Naive B cell (primary cell): Measurements from ENCODE around the gene IRX4. TPM values are rescaled to one million over a fixed set of nuclear protein-coding genes. Genes with fewer than 3 reads are reported as not detected.

ENCODE experiments used
- ATAC-seq, 2 donors: fragments of 150-1000 bp; cut with Tn5 transposase; 2 replicates each; pipeline ENCODE4 v1.10.0; 2021; ENCODE audit warnings: low read depth in 2 of 2, mild to moderate bottlenecking in 2 of 2, moderate library complexity in 2 of 2
- DNase-seq: peaks from one replicate; pipeline ENCODE4 v3.0.0; 2022
- H3K27ac Mint-ChIP-seq, 6 donors: one replicate each; pipeline ENCODE4 v1.8.0; 2020 to 2022; ENCODE audit warnings: mild to moderate bottlenecking in 6 of 6, mixed read lengths in 6 of 6, moderate library complexity in 5 of 6, inconsistent platforms in 2 of 6
- H3K27me3 Mint-ChIP-seq, 3 donors: one replicate each; pipeline ENCODE4 v1.8.0; 2021 to 2022; ENCODE audit warnings: mixed read lengths in 3 of 3, mild to moderate bottlenecking in 1 of 3
- H3K36me3 Mint-ChIP-seq, 2 donors: one replicate each; pipeline ENCODE4 v1.8.0; 2020 to 2022; ENCODE audit warnings: mixed read lengths in 2 of 2, inconsistent platforms in 1 of 2, mild to moderate bottlenecking in 1 of 2
- H3K4me1 Mint-ChIP-seq, 3 donors: one replicate each; pipeline ENCODE4 v1.8.0; 2020 to 2022; ENCODE audit warnings: mixed read lengths in 3 of 3, inconsistent platforms in 1 of 3, mild to moderate bottlenecking in 1 of 3, moderate library complexity in 1 of 3
- H3K4me3 Mint-ChIP-seq, 8 donors: one replicate each; pipeline ENCODE4 v1.8.0; 2020 to 2022; ENCODE audit warnings: mild to moderate bottlenecking in 8 of 8, mixed read lengths in 8 of 8, moderate library complexity in 8 of 8, inconsistent platforms in 2 of 8
- H3K9me3 Mint-ChIP-seq, 7 donors: one replicate each; pipeline ENCODE4 v1.8.0; 2020 to 2022; ENCODE audit warnings: mixed read lengths in 7 of 7, mild to moderate bottlenecking in 5 of 7, inconsistent platforms in 2 of 7, moderate library complexity in 1 of 7
- polyA plus RNA-seq, 6 donors: library from polyadenylated mRNA; unstranded; fragments of 300-500 nt; fragmentation: Illumina TruSeq; gene quantifications; one replicate each; pipeline ENCODE4 v1.2.3, GENCODE V29; 2021; ENCODE audit warnings: low read depth in 6 of 6

IRX4 gene
- polyA plus RNA-seq, 6 donors from 2014 or later: not detected

DNA sequence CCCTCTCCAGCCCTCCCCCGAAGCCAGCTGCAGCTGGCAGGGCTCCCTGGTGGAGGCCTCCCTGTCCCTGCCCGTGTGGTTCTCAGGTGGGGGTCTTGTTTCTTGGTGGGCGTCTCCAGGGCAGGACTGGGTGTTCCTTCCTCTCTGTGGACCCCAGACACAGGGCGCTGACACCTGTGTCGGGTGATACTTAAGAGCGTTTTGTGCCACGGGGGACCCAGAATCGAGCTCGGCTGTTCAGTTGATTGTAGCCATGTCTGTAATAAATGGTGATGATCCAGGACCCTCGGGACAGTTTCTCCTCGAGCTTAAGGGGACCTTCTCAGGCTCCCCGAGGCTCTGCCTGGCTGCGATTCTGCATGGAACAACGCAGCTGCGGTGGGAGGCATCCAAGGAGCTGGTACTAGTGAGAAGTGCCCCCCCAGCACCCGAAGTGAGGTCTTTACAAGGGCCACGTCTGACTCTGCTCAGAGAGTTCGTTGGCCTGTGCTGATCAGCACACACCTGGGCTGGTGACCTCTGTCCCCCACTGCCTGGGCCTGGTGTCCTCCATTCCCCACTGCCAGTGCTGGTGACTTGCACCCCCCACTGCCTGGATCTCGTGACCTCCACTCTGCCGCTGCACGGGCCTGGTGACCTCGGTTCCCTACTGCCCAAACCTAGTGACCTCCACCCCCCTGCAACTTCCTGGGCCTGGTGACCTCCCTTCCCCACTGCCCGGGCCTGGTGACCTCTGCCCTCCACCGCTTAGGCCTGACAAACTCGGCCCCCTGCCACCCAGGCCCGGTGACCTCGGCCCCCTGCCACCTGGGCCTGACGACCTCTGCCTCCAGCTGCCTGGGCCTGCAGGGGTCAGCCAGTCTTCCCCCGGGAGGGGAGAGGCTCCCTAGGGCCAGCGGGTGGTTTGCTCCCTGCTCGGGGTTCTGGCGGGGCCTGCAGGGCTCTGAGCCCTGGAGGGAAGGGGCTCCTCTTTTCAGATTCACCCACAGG lies 45.5 kb downstream of the IRX4 start:
- Mint-ChIP-seq H3K4me1 (no peaks in the 10 kb centered on the region), H3K4me3 (no peak overlapping the region), H3K27me3 (peaks cover 23 to 39% (median 37%) of the 10 kb centered on the region in 3 donors), H3K27ac (no peak overlapping the region), H3K9me3 (no peaks in the 10 kb centered on the region), H3K36me3 (no peaks in the 10 kb centered on the region)
- ATAC-seq (no peak), DNase-seq (no peak)

- Mint-ChIP-seq H3K9me3 (no peaks in the 10 kb centered on the region), H3K27ac (no peak overlapping the region), H3K36me3 (no peaks in the 10 kb centered on the region), H3K4me3 (no peak overlapping the region), H3K27me3 (peaks cover 22 to 39% (median 37%) of the 10 kb centered on the region in 3 donors), H3K4me1 (no peaks in the 10 kb centered on the region)
- no peak for DNase-seq
- no peak for ATAC-seq
Observed at GRCh38 chr5:1836176-1836890, 46.4 kb downstream of the IRX4 start.

DNA sequence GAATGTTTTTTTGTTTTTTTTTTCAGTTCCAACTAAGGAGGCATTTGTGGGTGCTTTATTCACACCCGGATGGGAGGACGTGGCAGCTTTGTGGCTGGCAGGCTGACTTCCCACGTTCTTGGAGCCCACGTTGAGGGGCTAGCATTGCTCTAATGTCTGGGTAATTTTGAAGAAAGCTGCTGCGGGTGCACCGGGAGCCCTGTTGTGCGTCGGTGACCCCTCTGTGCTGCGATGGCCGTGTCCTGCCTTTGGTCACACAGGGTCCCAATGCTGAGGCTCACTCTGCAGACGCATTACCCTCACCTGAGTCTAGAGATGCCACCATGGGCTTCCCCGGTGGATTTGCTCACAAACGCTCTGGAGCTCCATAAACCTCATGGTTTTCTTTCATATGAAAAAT lies 47.3 kb downstream of the IRX4 start:
- Mint-ChIP-seq H3K27me3 (peaks cover 19 to 37% (median 33%) of the 10 kb centered on the region in 3 donors), H3K4me3 (no peak overlapping the region), H3K4me1 (peaks cover 0 to 5% (median 0%) of the 10 kb centered on the region in 3 donors), H3K27ac (no peak overlapping the region), H3K9me3 (no peaks in the 10 kb centered on the region), H3K36me3 (no peaks in the 10 kb centered on the region)
- ATAC-seq (no peak), DNase-seq (no peak)

GRCh38 chr5:1834721-1835429 lies 47.9 kb downstream of the IRX4 start:
- DNase-seq (no peak), ATAC-seq (no peak)
- H3K9me3 Mint-ChIP-seq: no peaks in the 10 kb centered on the region
- H3K4me1 Mint-ChIP-seq: peaks cover 0 to 5% (median 0%) of the 10 kb centered on the region in 3 donors
- H3K27me3 Mint-ChIP-seq: peaks cover 17 to 32% (median 27%) of the 10 kb centered on the region in 3 donors
- H3K27ac Mint-ChIP-seq: no peak overlapping the region
- H3K36me3 Mint-ChIP-seq: no peaks in the 10 kb centered on the region
- peak overlapping the region in 1 of 8 donors; percentile 42 for H3K4me3 Mint-ChIP-seq

GRCh38 chr5:1834022-1834551 lies 48.6 kb downstream of the IRX4 start:
- Mint-ChIP-seq H3K4me3 (no peak overlapping the region), H3K36me3 (no peaks in the 10 kb centered on the region), H3K27ac (peak overlapping the region in 1 of 6 donors; percentile 73), H3K27me3 (peaks cover 9 to 24% (median 21%) of the 10 kb centered on the region in 3 donors), H3K4me1 (peaks cover 0 to 5% (median 0%) of the 10 kb centered on the region in 3 donors), H3K9me3 (no peaks in the 10 kb centered on the region)
- no peak for DNase-seq
- ATAC-seq: no peak

- no peaks in the 10 kb centered on the region for H3K36me3 Mint-ChIP-seq
Observed at GRCh38 chr5:1833264-1834021, 49.3 kb downstream of the IRX4 start.

DNA sequence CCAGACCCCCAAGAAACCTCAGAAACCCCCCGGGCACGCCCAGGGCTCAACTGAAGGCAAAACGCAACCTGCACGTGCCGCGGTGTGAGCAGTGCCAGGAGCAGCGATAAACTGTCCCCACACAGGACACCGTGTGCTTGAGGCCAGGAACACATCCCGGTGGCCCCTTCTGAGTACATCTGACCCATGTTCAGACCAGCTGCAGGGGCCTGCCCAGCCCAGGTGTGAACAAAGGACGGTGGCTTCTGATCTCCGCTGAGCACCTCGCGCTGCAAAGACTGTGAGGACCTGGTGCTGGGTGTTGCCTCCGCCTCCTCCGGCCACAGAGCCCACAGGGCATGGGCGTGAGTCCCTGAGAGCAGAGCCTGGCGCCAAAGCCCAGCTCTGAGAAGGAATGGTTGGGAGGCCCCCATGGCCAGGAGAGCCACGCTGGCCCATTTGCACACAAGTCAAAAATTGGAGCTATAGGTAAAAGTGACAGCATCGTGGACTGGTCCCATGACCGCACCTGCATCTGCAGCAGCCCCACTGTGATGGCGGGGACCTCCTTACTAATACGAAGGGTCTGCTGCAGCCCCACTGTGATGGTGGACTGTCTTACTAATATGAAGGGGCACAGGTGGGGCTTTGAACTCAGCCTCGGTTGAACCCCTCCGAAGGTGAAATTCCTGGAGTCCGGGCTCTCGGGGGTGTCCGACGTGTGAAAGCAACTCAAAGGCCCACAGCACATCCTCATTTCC lies 50.0 kb downstream of the IRX4 start:
- peaks cover 4 to 15% (median 9%) of the 10 kb centered on the region in 3 donors for H3K27me3 Mint-ChIP-seq
- DNase-seq (no peak), ATAC-seq (no peak)
- H3K27ac Mint-ChIP-seq: no peak overlapping the region
- no peaks in the 10 kb centered on the region for H3K9me3 Mint-ChIP-seq
- peaks cover 0 to 5% (median 0%) of the 10 kb centered on the region in 3 donors for H3K4me1 Mint-ChIP-seq
- H3K36me3 Mint-ChIP-seq: no peaks in the 10 kb centered on the region
- H3K4me3 Mint-ChIP-seq: no peak overlapping the region

More at GRCh38 chr5:1833264-1834021, 49.3 kb downstream of the IRX4 start:
- DNase-seq (no peak), ATAC-seq (no peak)
- peaks cover 9 to 21% (median 16%) of the 10 kb centered on the region in 3 donors for H3K27me3 Mint-ChIP-seq
- H3K27ac Mint-ChIP-seq: no peak overlapping the region
- H3K9me3 Mint-ChIP-seq: no peaks in the 10 kb centered on the region
- no peak overlapping the region for H3K4me3 Mint-ChIP-seq
- H3K4me1 Mint-ChIP-seq: peaks cover 0 to 5% (median 0%) of the 10 kb centered on the region in 3 donors

DNA sequence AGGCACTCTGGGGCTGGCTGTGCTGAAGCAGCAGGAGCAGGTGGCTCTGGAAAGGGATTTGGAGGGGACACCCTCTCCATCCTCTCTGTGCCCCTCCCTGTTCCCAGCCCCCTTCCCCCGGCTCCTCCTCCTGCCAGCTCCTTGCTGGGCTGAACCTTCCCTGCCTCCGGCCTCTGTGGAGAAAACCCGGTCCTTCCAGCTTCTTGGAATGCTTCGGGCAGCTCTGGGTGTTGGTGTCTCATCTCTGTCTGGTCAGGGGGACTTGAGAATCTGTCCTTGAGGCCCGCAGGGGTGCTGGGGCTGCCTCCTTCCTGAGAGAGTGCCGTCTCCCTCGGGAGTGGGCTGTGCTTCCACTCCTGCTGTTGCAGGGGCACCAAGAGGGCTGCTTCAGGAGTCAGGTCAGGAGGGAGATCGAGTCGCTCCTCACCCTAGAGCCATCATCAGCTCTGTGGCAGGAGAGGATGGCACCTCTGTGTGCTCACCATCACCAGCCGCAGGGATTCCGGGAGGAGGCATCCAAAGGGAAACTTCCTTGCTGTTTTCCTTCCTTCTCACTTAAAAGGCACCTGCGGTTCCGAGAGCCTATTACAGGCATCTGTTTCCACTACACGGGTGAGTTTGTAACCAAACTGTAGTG lies 50.9 kb downstream of the IRX4 start:
- no peak overlapping the region for H3K27ac Mint-ChIP-seq
- H3K9me3 Mint-ChIP-seq: no peaks in the 10 kb centered on the region
- H3K27me3 Mint-ChIP-seq: peaks cover 4 to 15% (median 6%) of the 10 kb centered on the region in 3 donors
- H3K36me3 Mint-ChIP-seq: peaks cover 0 to 5% of the 10 kb centered on the region in 2 donors
- ATAC-seq (no peak), DNase-seq (no peak)
- H3K4me1 Mint-ChIP-seq: peaks cover 0 to 5% (median 0%) of the 10 kb centered on the region in 3 donors
- no peak overlapping the region for H3K4me3 Mint-ChIP-seq

DNA sequence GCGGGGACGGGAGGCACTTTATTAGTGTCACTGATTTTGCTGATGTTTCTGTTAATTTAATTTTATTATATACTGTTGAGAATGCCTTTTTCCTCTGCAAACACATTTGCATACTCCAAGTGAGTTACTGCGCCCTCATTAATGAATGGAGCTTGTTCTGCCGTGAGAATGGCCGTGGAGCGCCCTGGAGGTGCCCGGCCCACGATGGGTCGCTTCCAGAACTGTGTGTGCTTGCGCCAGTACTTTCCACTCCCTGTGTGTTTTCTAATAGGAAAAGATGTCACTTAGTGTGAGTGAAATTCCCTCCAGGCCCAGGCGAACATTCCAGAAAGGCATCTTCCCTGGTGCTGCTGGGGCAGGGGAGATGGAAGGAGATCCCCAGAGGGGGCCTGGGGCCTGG lies 51.5 kb downstream of the IRX4 start:
- peaks cover under 1 to 15% (median 4%) of the 10 kb centered on the region in 3 donors for H3K27me3 Mint-ChIP-seq
- H3K27ac Mint-ChIP-seq: no peak overlapping the region
- H3K9me3 Mint-ChIP-seq: no peaks in the 10 kb centered on the region
- H3K4me1 Mint-ChIP-seq: peaks cover 0 to 5% (median 0%) of the 10 kb centered on the region in 3 donors
- peaks cover 0 to 6% of the 10 kb centered on the region in 2 donors for H3K36me3 Mint-ChIP-seq
- no peak overlapping the region for H3K4me3 Mint-ChIP-seq
- ATAC-seq (no peak), DNase-seq (no peak)

- DNase-seq (no peak), ATAC-seq (no peak)
- Mint-ChIP-seq H3K4me3 (no peak overlapping the region), H3K9me3 (no peaks in the 10 kb centered on the region), H3K27me3 (peaks cover 0 to 15% (median 4%) of the 10 kb centered on the region in 3 donors), H3K4me1 (peaks cover 0 to 5% (median 0%) of the 10 kb centered on the region in 3 donors), H3K27ac (no peak overlapping the region), H3K36me3 (peaks cover 0 to 6% of the 10 kb centered on the region in 2 donors)
Observed at GRCh38 chr5:1830571-1831228, 52.0 kb downstream of the IRX4 start.

- Mint-ChIP-seq H3K27me3 (no peaks in the 10 kb centered on the region), H3K9me3 (no peaks in the 10 kb centered on the region), H3K36me3 (peaks cover 0 to 6% of the 10 kb centered on the region in 2 donors), H3K4me3 (peak overlapping the region in 1 of 8 donors; percentile 18), H3K4me1 (peaks cover 0 to 5% (median 0%) of the 10 kb centered on the region in 3 donors), H3K27ac (peak overlapping the region in 1 of 6 donors; percentile 36)
- no peak for DNase-seq
- no peak for ATAC-seq
Observed at GRCh38 chr5:1827886-1828397, 54.8 kb downstream of the IRX4 start.
